Astrocyte (in vitro differentiated cells and primary cell): ENCODE measurements around the gene ANKLE2.

Experiments used
- CTCF ChIP-seq: IDR thresholded peaks from 2 replicates; pipeline ENCODE4 v1.5.1; 2011; ENCODE audit warnings: low read depth, mild to moderate bottlenecking, inconsistent platforms, low read length, moderate library complexity; ENCODE audit not compliant: insufficient read depth
- EZH2 ChIP-seq: IDR thresholded peaks from 2 replicates; pipeline ENCODE4 v1.6.1; 2012; ENCODE audit warnings: mild to moderate bottlenecking, low read length, inconsistent platforms; ENCODE audit not compliant: insufficient read depth

GRCh38 chr12:132795847-132796246 lies 34.2 kb upstream of the ANKLE2 start:
- TF ChIP-seq CTCF, result no peak
- TF ChIP-seq EZH2, result no peak
